Endothelial cell of umbilical vein (primary cell): ENCODE measurements around the gene BTBD8. TPM values are rescaled to one million over a fixed set of nuclear protein-coding genes. Genes with fewer than 3 reads are reported as not detected.
"Not testable (repeated sequence)": the region's sequence is repeated elsewhere in the genome, so short reads cannot be mapped to it uniquely, and the experiment has no call there.

Experiments used
- BruUV-seq: library from RNA; stranded (reverse); fragments of 400-500 nt; replicated peaks from 2 replicates; lab custom pipeline; 2021; lab: Mats Ljungman, UMichigan
- CTCF ChIA-PET: fragments of 300-600, 350-600 bp; sonication (Branson Sonifier 250); formaldehyde crosslinking; loops from one replicate; lab custom pipeline; 2021; ENCODE audit warnings: antibody characterized with exemption, inconsistent platforms; lab: Charles Lee
- POLR2A ChIA-PET: fragments of 300-600, 350-600 bp; sonication (Branson Sonifier 250); formaldehyde crosslinking; loops from one replicate; lab custom pipeline; 2021; ENCODE audit warnings: antibody characterized with exemption, inconsistent platforms; lab: Charles Lee
- DNase-seq: peaks from one replicate; pipeline ENCODE4 v3.0.0-alpha.2; 2011; ENCODE audit warnings: low read depth, low spot score
- FAIRE-seq: peaks from 2 replicates; lab custom pipeline; 2011; peaks lifted over from hg19 to GRCh38; lab: Jason Lieb, UNC
- H2AFZ ChIP-seq: 2 replicates; pipeline ENCODE4 v1.6.0; 2012; ENCODE audit warnings: low read depth, low read length, control low read depth, inconsistent platforms
- H3K27ac ChIP-seq: 2 replicates; pipeline ENCODE4 v1.5.1; 2011; ENCODE audit warnings: low read depth, mild to moderate bottlenecking, control low read depth, low read length, moderate library complexity; ENCODE audit not compliant: insufficient read depth
- H3K27me3 ChIP-seq, 2 experiments: 2 replicates each; pipeline versions ENCODE4 v1.6.0 to v1.6.1; 2011; ENCODE audit warnings: low read length in 2 of 2, mixed read lengths in 1 of 2; ENCODE audit not compliant: control insufficient read depth in 2 of 2, insufficient read depth in 2 of 2
- H3K36me3 ChIP-seq, 2 experiments: 2 replicates in 1 of 2; 3 replicates in 1 of 2; pipeline ENCODE4 v1.5.1; 2011; ENCODE audit warnings: low read length in 2 of 2, mild to moderate bottlenecking in 1 of 2, moderate library complexity in 1 of 2; ENCODE audit not compliant: control insufficient read depth in 2 of 2, insufficient read depth in 2 of 2; ENCODE audit errors: extremely low read depth in 1 of 2
- H3K4me1 ChIP-seq: 3 replicates; pipeline ENCODE4 v1.5.1; 2011; ENCODE audit warnings: mild to moderate bottlenecking, low read length; ENCODE audit not compliant: control insufficient read depth, insufficient read depth; ENCODE audit errors: extremely low read depth
- H3K4me2 ChIP-seq: 2 replicates; pipeline ENCODE4 v1.6.1; 2011; ENCODE audit warnings: low read length, control low read depth, mixed read lengths; ENCODE audit not compliant: insufficient read depth
- H3K4me3 ChIP-seq, 3 experiments: fragments of 200-600 bp in 1 of 3; sonication (generic), shearing (Covaris generic) in 1 of 3; replicated peaks in 1 of 3; 2 replicates each; pipeline ENCODE4 v1.5.1; 2011 to 2016; ENCODE audit warnings: control low read depth in 3 of 3, low read length in 3 of 3, mild to moderate bottlenecking in 2 of 3, inconsistent platforms in 1 of 3, low read depth in 1 of 3, moderate library complexity in 1 of 3; ENCODE audit not compliant: insufficient read depth in 1 of 3
- H3K79me2 ChIP-seq: 2 replicates; pipeline ENCODE4 v1.6.0; 2012; ENCODE audit warnings: low read length, inconsistent platforms; ENCODE audit not compliant: control insufficient read depth, insufficient read depth
- H3K9ac ChIP-seq: replicated peaks from 2 replicates; pipeline ENCODE3; 2011; ENCODE audit warnings: low read length, control low read depth; ENCODE audit not compliant: insufficient read depth; ENCODE audit errors: extremely low read depth
- H3K9me1 ChIP-seq: replicated peaks from 3 replicates; pipeline ENCODE4 v1.6.0; 2011; ENCODE audit warnings: mild to moderate bottlenecking, low read length; ENCODE audit not compliant: control insufficient read depth, insufficient read depth; ENCODE audit errors: extremely low read depth
- H3K9me3 ChIP-seq: replicated peaks from 2 replicates; pipeline ENCODE4 v1.5.1; 2012; ENCODE audit warnings: low read length, inconsistent platforms; ENCODE audit not compliant: control insufficient read depth, insufficient read depth
- H4K20me1 ChIP-seq: replicated peaks from 2 replicates; pipeline ENCODE3; 2011; ENCODE audit warnings: mild to moderate bottlenecking, low read length; ENCODE audit not compliant: control insufficient read depth, insufficient read depth; ENCODE audit errors: extremely low read depth
- EZH2 ChIP-seq: IDR thresholded peaks from 2 replicates; pipeline ENCODE4 v1.6.1; 2012; ENCODE audit warnings: borderline replicate concordance, low read depth, mild to moderate bottlenecking, moderate library complexity, low read length, inconsistent platforms; ENCODE audit not compliant: severe bottlenecking
- FOS ChIP-seq: IDR thresholded peaks from 2 replicates; pipeline ENCODE4 v1.6.1; 2011; ENCODE audit warnings: mild to moderate bottlenecking, low read length, moderate library complexity, borderline replicate concordance; ENCODE audit not compliant: insufficient read depth
- GATA2 ChIP-seq: IDR thresholded peaks from 2 replicates; pipeline ENCODE4 v1.7.0; 2011; ENCODE audit warnings: low read depth, mild to moderate bottlenecking, moderate library complexity, mixed read lengths, low read length; ENCODE audit not compliant: insufficient read length, insufficient read depth
- JUN ChIP-seq: IDR thresholded peaks from 2 replicates; pipeline ENCODE4 v1.6.1; 2011; ENCODE audit warnings: borderline replicate concordance, low read depth; ENCODE audit not compliant: insufficient read length, insufficient read depth
- MYC ChIP-seq: IDR thresholded peaks from one replicate; pipeline ENCODE4 v1.6.1; 2011; ENCODE audit warnings: mild to moderate bottlenecking, low read depth, low read length
- POLR2A ChIP-seq: IDR thresholded peaks from 2 replicates; pipeline ENCODE4 v1.6.1; 2012; ENCODE audit warnings: low read depth, mild to moderate bottlenecking, control low read depth, low read length
- POLR2AphosphoS5 ChIP-seq: IDR thresholded peaks from 2 replicates; pipeline ENCODE4 v1.6.1; 2012; ENCODE audit warnings: low read depth, mild to moderate bottlenecking, control low read depth, low read length, moderate library complexity; ENCODE audit not compliant: insufficient read depth
- dilution Hi-C: fragments of 300-500 bp; cut with MboI; formaldehyde crosslinking; loops from one replicate; pipeline ENCODE4 v1.15.0; 2019; ENCODE audit warnings: low sequenced_read_pairs; ENCODE audit not compliant: extremely low pct_ligation_motif_present
- intact Hi-C: fragments of 100-400 bp; cut with micrococcal nuclease; formaldehyde crosslinking; loops from one replicate; pipeline ENCODE4 v1.10.0; 2022
- polyA plus RNA-seq, 4 experiments: library from polyadenylated mRNA; depleted of rRNA in 3 of 4; stranded (reverse) in 3 of 4; unstranded in 1 of 4; fragments of >200 nt; gene quantifications; 2 replicates each; pipeline versions ENCODE4 v1.2.1 to v1.2.3, GENCODE V29; 2011 to 2012; ENCODE audit warnings: missing spikeins in 1 of 4
- total RNA-seq: library from RNA; stranded (reverse); gene quantifications from 2 replicates; pipeline ENCODE4 v1.2.3, GENCODE V29; 2021
- TF ChIP-seq, protein P1 (sequence below), 2 donors: IDR thresholded peaks; 1 replicate in 1 of 2; 2 replicates in 1 of 2; pipeline ENCODE4 v1.5.1; 2011; ENCODE audit warnings: low read length in 2 of 2, mild to moderate bottlenecking in 2 of 2, moderate library complexity in 2 of 2, control low read depth in 1 of 2, inconsistent platforms in 1 of 2, low read depth in 1 of 2; ENCODE audit not compliant: insufficient read depth in 1 of 2; ENCODE audit errors: extremely low read depth in 1 of 2
- TF ChIP-seq, protein P2 (sequence below): IDR thresholded peaks from 2 replicates; pipeline ENCODE4 v1.6.1; 2011; ENCODE audit not compliant: insufficient read depth, insufficient read length

BTBD8 gene
- total and polyA plus RNA-seq, 2 donors (not counting 3 experiments of a cell fraction or from before 2014, with no cell fraction given) = 0.36 to 1.7 TPM

DNA sequence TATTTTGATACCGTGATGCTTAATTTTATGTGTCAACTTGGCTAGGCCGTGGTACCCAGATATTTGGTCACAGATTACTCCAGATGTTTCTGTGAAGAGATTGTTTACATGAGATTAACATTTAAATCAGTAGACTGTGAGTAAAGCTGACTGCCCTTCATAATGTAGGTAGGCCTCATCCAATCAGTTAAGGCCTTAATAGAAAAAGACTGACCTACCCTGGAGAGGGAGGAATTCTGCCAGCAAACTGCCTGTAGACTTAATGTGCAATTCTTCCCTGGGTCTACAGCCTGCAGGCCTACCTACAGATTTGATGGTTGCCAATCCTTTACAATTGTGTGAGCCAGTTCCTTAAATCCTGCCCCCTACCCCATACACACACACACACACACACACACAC is 9.3 kb upstream of the BTBD8 start:
- no TSS peak for BruUV-seq
- CTCF ChIA-PET = interaction anchor here (1.1 to 1.9 kb wide), 4 partner anchors 10 to 221 kb away, joined by 3 to 8 read pairs (median 5); partner anchors contain the start of gene BTBD8
- no peaks in the 10 kb centered on the region for H3K36me3 ChIP-seq
- no peaks in the 10 kb centered on the region for H3K4me1 ChIP-seq
- H3K27me3 ChIP-seq = no peaks in the 10 kb centered on the region
- no peaks in the 10 kb centered on the region for H3K79me2 ChIP-seq
- dilution Hi-C loops = no loop called here
- intact Hi-C loops = no loop called here
- H4K20me1 ChIP-seq = no peaks in the 10 kb centered on the region
- DNase-seq (no peak), FAIRE-seq (no peak)
- H3K4me3 ChIP-seq = no peak overlapping the region
- no peaks in the 10 kb centered on the region for H3K9me3 ChIP-seq
- TF ChIP-seq POLR2A = no peak
- TF ChIP-seq FOS = no peak
- TF ChIP-seq MYC = no peak
- no peak for TF ChIP-seq POLR2AphosphoS5
- TF ChIP-seq JUN = no peak
- TF ChIP-seq, protein P1, sequence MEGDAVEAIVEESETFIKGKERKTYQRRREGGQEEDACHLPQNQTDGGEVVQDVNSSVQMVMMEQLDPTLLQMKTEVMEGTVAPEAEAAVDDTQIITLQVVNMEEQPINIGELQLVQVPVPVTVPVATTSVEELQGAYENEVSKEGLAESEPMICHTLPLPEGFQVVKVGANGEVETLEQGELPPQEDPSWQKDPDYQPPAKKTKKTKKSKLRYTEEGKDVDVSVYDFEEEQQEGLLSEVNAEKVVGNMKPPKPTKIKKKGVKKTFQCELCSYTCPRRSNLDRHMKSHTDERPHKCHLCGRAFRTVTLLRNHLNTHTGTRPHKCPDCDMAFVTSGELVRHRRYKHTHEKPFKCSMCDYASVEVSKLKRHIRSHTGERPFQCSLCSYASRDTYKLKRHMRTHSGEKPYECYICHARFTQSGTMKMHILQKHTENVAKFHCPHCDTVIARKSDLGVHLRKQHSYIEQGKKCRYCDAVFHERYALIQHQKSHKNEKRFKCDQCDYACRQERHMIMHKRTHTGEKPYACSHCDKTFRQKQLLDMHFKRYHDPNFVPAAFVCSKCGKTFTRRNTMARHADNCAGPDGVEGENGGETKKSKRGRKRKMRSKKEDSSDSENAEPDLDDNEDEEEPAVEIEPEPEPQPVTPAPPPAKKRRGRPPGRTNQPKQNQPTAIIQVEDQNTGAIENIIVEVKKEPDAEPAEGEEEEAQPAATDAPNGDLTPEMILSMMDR (IDR thresholded peaks at IDR 0.05; ENCODE audit: extremely low read depth in 1 of 2, insufficient read depth in 1 of 2, low read depth in 1 of 2, low read length in 2 of 2) = no peak
- no peak for TF ChIP-seq EZH2
- no peak for TF ChIP-seq GATA2
- TF ChIP-seq, protein P2, sequence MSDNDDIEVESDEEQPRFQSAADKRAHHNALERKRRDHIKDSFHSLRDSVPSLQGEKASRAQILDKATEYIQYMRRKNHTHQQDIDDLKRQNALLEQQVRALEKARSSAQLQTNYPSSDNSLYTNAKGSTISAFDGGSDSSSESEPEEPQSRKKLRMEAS = no peak
- no peaks in the 10 kb centered on the region for H3K9me1 ChIP-seq
- no peak overlapping the region for H3K9ac ChIP-seq
- H2AFZ ChIP-seq = no peak overlapping the region
- no peak overlapping the region for H3K4me2 ChIP-seq
- H3K27ac ChIP-seq = no peak overlapping the region
- POLR2A ChIA-PET = interaction anchor here (0.7 kb wide), 1 partner anchor 20 kb away, joined by 4 read pairs; no protein-coding TSS in a partner anchor

DNA sequence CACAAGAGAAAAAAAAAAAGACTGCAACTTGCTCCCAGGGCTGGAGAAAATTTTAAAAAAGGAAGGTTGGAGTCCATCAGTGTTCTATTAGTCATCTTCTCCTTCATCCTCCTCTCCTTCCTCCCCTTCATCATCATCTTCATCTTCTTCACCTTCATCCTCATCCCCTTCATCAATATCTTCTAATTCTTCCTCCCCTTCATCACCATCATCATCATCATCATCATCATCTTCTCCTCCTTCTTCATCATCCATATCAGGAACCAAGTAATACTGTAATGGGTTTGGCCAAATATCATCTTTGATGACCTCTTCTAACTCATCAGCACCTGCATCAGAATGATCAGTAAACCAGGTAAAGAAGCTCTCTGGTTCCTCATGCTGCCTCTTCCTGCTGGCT is 5.7 kb upstream of the BTBD8 start:
- FAIRE-seq, H3K9me1 ChIP-seq, DNase-seq, intact Hi-C loops, H3K9ac ChIP-seq, dilution Hi-C loops, H3K27me3 ChIP-seq, H3K27ac ChIP-seq, BruUV-seq, H2AFZ ChIP-seq, H3K36me3 ChIP-seq, H3K4me1 ChIP-seq, H3K9me3 ChIP-seq, H3K4me2 ChIP-seq, POLR2A ChIA-PET, H3K79me2 ChIP-seq, H3K4me3 ChIP-seq, H4K20me1 ChIP-seq, CTCF ChIA-PET: not testable (repeated sequence)
